Left renal cortex interstitium (tissue), 4 donors: ENCODE measurements around the gene PDCD1. TPM values are rescaled to one million over a fixed set of nuclear protein-coding genes. Genes with fewer than 3 reads are reported as not detected.

Experiments
- DNase-seq, 4 donors: peaks; one replicate each; pipeline ENCODE4 v3.0.0-alpha.2; 2013; ENCODE audit warnings: low read depth in 4 of 4, low spot score in 2 of 4, missing footprints in 1 of 4
- polyA plus RNA-seq, 4 donors: library from polyadenylated mRNA; unstranded; fragments of 120-200 nt; gene quantifications; one replicate each; pipeline ENCODE4 v1.2.1, GENCODE V29; 2013; ENCODE audit not compliant: insufficient read length in 4 of 4

PDCD1 gene
- polyA plus RNA-seq, 4 donors = 0.21 to 0.33 (median 0.29) TPM

DNA sequence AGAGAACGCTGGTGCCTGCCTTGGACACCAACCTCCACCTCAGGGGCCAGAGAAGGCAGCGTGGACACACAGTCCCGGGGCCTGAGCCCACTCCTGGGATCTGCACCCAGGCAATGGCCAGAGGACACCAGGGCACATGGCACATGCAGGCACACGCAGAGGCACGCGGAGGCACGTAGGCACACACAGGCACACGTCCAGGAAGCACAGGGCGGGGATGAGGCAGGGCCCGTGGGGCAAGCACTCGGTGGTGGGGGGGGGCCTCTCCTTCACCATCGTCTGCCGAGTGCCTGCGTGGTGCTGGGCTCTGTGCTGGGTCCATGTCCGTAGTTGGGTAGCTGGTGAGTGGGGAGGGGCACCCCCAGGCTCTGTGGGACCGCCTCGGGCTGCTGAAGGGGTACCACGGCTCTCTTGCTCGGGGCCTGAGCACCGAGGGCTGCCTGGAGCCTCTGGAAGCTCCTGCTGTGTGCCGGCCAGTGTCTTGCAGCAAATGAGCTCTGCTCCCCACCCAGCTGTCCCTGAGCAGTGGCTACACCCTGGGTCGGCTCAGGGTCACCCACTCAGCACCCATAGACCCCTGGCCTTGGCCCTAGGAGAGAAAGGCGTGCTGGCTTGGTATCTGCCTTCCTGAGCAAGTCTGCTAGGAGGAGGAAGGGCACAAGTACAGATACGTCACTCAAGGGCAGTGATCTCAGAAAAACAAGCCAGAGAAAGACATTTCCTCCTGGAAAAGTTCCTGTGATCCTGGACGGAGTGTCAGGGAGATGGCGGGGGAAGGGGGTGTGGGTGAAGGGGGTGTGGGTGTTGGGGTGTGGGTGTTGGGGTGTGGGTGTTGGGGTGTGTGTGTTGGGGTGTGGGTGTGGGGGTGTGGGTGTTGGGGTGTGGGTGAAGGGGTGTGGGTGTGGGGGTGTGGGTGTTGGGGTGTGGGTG, 37.3 kb upstream of the PDCD1 start:
- peak in 1 of 4 donors; percentile 35 for DNase-seq

DNA sequence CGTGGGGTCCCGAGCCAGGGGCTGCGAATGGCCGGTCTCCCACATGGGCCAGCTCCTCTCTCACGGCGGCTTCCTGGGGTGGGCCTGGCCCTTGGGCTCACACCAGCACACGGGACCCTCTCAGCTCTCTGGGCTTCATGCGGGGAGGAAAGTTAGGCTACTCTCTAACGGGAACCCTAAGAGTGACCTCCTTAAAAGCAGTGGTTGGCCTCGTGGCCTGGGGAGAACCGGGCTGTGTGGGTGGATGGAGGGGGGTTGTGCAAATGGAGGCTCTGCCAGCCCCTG, 36.7 kb upstream of the PDCD1 start:
- no peak for DNase-seq

DNA sequence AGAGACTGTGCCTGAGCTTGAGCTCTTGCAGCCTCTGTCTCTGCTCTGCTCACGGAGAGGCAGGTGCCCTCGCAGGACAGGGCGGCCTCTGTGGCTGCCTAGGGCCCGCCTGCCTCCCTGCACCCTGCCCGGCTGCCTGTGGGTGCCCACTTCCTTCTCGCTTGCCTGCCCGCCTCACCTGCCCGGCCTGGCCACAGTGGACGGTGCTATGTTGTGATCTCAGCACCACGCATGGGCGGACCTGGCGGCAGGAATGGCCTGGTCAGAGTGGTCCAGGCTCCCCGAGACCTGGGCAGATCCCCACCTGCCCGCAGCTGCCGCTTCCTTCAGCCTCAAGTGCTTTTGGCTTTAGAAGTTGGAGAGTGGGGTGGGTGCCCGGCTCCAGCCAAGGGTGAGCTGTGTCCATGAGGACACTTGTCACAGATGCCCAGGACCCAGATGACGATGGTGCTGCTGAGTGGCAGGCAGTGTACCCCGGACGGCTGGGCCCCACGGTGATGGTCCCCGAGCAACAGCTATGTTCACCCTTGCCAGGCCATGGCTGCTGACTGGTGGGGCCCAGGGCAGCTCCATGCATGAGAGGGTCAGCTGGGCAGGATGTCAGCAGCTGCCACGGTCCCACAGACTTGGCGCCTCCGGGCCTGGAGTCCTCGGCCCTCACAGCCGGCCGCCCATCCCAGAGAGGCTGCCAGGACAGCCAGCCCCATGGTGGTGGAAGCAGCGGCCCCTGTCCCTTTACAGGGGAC, 36.2 kb upstream of the PDCD1 start:
- DNase-seq = no peak

DNA sequence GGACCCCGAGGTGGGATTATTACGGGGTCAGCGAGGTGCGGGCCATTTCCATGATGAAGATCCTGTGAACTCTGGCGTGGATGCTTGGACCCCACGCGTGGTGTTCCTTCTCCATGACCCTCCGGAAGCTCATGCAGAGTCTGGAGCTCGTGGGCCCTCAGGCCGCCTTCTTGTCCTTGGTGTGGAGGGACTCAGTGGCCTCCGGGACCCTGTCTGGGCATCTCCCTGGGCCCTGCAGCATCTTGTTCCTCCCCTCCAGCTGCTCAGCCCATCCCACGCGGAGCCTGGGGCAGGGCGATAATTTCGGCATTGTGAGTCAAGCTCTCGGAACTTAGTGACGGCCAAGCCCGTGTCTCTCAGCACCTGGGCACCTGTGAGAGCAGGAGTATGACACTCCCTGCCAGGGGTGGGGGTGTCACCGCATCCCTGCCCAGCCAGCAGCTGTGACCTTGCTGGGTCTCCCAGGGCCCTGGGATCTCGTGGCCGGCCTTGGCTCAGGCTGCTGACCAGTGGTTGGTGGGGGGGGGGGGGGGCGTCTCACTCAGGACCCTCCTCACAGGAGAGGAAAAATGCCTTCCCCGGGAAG, 35.5 kb upstream of the PDCD1 start:
- DNase-seq = no peak

DNA sequence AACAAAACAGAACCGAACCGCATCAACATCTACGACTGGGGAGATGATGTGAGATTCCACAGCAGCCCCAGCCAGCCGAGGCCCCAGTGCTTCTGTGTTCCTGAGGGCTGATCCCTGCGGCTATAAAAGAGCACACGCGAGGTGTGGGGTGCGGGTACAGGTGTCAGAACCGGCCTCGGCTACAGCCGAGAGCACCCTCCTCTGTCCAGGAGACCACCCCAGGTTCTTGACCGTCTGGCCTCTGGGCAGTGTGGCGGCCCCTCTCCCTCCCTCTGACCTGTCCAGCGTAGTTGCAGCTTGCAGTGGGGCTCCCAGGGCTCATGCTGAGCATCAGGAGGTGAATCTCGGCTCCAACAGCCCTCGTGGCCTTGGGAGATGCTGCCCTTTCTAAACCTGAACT, 34.6 kb upstream of the PDCD1 start:
- no peak for DNase-seq

DNA sequence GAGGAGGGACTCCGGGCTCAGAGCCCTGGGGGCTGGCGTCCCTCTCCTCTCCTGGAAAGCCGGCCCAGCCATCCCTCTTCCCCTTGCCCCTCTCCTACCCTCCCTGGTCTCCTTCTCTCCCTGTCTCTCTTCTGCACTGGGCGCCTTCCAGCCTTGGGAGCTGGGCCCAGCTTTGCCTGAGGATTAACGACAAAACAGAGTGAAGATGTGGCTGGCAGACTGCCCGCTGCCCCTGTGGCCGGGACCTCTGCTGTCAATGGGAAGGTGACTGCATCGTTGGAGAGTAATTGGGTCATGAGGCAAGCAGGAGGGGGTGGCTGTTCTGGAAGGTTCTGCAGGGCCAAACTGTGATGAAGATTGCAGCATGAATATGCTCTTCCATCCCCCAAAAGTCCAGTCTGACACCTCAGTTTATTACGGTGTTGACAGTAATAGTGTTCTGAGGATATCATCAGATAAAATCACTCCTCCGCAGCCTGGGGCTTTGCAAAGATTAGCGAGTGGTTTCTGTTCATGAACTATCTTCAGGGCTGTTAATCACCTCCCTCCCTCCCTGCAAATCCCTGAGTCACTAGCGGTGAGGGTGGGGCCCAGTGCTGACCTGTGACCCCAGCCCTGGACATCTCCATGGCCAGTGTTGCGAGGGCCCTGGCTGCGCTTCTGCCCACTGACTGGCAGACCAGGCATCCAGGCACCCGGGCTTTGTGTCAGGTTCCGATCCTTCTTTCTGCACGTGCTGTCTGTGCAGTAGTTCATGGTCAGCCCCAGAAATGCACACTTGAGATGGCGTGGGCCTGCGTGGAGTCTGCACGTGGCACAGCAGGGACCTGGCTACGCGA, 33.8 kb upstream of the PDCD1 start:
- no peak for DNase-seq

DNA sequence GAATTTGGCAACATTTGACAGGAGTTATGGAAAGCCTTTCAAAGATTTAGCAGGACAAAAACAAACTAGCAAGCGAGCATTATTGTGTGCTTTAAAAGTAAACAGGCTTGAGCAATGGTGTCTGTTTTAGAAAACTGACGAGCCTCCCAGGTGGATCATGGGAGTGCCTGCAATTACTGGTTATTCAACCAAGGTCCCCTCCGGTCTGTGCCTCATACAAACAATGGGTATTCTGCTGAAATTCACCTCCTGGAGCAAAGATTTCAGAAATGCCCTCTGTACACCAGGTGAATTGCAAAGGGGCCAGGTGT, 33.2 kb upstream of the PDCD1 start:
- no peak for DNase-seq

DNA sequence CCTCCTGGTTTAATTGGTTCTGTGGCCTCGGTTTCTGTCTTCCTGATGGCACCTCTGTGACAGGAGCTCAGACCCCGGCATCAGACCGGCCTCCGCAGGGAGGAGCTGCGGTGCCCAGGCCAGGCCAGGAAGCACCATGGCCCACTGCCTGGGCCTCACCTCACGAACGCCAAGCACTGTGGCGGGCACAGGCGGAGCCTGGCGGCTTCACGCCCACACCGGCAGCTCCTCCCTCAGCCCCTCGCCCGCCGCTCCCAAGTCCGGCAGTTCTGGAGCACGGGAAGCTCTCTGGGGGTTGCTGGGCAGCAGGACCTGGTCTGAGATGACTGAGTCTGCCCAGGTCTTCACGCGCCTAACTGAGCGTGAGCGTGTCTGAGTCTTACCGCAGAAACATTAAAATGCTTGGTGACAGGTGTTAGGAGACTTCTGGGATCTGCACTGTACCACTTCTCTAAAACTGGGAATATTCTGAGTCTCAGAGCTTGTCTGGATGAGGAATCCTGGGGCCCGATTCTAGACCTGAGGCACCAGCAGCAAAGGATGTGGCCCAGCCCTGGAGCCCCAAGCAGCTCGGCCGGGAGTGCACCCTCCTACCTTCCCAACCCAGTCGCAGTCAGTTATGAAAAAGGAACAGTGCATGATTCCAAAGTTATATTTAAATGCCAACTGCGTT, 32.8 kb upstream of the PDCD1 start:
- DNase-seq = no peak

DNA sequence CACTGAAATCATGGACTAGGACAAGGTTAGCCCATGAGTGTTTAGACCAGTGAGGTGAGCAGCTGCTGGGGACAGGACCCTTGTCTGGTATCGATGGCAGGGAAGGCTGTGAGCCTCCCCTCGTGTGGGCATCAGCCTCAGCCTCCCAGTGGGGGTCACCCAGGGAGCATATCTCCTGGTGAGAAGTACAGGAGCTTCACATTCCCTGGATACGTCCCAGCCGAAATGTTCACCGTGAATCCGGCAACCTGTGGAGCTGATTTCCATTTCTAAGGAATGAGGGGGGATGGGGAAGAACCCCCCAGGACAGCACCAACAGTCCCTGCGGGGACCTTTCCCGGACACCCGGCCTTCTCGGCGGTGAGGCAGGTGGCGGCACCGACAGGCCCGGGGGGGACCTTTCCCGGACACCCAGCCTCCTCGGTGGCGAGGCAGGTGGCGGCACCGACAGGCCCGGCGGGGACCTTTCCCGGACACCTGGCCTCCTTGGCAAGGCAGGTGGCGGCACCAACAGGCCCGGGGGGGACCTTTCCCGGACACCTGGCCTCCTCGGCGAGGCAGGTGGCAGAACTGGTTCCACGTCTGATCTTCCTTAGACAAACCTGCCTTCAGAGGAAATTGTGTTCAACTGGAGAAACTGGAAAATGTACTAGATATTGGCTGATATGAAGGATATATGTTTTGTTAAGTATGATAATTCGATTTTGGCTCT, 32.0 kb upstream of the PDCD1 start:
- DNase-seq = no peak

DNA sequence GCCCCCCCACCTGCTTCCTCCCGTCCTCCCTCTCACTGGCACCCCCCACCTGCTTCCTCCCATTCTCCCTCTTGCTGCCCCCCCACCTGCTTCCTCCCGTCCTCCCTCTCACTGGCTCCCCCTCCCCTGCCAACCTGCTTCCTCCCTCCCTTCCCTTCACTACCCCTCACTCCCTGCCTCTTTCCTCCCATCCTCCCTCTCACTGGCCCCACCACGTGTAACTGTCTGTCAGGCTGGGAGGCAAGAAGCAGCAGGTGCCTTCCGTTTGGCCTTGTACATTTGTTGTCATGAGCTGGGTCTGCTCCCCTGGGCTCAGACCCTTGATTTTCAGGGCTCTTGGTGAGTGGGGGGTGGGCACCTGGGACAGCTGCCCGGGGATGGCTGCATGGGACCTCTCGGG, 29.9 kb upstream of the PDCD1 start:
- DNase-seq = no peak

DNA sequence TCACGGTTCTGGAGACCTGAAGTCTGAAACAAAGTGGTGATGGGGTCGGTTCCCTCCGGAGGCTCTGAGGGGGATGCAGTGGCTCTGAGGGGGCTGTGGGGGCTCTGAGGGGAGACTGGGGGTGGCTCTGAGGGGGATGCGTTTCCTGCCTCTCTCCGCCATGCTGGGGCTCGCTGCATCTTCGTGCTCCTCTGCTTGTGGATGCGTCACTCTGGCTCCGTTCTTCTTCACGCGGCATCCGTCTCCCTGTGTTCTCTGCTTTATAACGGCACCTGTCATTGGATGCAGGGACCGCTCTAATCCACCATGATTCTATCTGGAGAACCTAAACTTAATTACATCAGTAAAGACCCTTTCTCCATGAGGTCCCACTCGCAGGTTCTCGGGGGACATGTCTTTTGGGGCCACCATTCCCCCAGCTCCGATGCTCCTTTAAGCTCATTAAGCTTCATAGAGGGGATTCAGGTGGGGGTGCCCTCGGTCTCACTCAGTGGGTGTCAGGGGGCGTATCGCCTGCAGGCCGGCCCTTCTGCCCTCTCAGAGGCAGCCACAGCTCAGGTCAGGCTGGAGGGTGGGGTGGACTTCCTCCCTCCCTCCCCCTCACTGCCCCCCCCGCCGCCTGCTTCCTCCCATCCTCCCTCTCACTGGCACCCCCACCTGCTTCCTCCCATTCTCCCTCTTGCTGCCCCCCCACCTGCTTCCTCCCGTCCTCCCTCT, 29.3 kb upstream of the PDCD1 start:
- DNase-seq = no peak

DNA sequence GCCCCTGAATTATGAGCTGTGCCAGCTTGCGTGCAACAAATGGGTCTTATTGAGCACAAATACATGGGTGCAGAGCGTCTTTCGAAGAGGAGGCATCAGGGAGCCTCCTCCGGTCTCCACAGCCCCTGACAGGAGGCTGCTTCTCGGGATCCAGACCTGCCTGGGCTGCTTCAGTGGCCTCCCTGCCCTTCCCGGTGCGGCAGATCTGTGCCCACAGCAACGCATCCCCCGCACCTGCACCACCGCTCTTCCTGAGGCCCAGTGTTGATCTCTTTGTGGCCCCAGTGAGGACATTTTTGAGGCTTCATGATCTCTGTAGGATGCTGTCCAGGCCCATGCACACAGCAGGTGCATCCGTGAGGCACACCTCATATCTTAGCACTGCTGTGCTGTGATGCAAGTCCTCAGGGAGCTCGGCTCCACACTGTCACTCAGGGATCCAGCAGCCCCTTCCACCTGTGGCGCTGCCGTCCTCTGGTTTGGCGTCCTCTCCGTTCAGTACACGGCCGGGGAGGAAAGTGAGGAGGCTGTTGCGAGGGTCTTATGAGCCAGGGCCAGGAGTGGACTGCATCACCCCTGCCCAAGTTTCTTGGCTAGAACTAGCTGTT, 28.2 kb upstream of the PDCD1 start:
- no peak for DNase-seq

DNA sequence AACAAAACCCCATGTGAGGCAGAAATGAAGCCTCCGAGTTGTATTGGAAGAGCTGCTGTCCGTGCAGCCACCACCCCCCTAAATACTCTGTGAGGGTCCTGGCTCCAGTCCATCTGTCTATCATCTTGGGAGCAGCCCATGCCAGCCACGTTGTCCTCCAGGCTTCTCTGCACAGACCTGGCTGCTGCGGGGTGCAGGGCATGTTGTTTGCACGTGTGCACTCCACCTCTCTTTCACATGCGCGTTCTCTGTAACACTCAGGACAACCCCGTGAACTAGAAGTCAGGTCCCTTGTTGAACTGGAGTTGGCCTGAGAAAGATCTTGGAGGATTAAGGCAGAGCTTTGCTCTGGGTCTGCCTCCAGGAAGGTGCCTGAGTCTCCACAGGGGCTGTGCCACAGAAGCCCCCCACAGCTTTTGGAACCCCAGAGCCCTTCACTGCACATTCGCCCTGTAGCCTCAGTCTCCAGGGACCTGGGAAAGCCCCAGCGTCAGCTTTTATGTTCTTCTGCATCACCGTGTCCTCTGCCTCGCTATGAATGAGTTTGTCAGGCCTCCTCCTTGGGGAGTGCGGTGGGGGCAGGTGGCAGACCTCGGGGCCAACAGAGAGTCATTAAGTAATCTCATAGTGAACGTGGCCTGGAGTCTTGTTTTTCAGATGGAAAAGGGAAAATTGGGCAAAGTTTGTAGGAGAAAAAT, 27.4 kb upstream of the PDCD1 start:
- DNase-seq = no peak

DNA sequence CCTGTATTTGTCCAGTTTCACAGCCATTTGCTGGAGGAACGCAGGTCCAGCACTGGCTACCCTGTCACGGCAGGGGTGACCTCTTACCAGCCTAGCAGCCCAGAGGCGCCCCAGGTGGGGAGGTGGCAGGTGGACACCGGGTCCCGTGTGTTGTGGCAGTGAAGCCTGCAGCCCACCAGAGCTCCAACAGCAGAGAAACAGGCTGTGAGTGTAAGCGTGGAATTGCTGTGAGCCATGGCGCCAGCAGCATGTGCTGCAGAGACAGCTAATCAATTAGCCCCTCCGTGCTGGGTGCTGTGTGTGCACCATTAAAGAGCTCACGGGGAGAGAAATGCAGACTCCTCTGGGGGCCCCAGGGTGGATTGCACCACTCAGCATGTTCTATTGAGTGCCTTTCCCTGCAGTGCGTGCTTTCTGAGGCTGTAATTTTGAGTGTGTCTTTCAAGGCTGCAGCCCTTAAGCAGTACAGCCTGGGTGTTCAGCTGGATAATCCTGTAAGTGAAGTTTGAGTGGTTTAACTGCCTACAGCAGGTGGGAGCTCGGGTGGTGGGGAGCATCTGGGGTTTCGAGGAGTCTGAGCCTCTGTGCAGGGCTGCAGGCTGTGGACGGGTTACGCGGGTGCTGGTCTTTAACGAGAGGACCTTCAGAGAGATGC, 26.7 kb upstream of the PDCD1 start:
- no peak for DNase-seq

DNA sequence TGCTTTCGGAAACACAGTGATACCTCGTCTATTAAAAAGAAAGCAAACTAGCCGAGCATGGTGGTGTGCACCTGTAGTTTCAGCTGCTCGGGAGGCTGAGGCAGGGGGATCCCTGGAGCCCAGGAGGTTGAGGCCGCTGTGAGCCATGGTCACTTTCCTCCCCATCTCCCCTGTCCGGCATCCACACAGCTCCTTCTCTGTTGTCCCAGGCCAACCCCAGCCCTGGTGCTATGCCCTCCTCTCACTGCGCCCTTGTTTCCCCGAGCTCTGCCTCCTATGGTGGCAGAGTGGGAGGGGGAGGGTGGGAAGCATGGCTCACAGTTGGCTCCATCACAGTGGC, 26.2 kb upstream of the PDCD1 start:
- DNase-seq = no peak

DNA sequence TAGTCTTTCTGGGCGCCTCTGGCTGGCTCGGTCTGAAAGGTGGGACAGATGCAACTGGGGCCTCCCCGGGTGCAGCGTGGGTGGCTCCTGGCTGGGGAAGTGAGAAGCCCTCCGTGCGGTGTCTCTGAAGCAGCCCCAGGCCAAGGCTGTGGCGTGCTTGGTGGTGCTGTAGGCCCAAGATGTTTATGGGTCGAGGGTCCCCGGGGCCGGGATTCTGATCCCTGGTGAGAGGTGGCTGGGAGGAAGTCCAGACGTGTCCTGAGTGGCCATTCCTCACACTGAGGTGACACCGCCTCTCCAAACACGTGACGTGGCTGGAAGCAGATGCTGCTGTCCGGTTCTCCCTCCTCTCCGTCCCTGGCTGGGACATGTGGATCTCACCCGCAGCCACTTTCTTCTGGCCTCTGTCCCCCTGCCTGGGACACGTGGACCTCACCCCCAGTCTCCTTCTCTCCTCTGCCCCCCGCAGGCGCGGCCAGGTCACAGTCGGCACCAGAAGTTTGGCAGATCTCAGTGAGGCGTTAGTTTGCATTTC, 23.5 kb upstream of the PDCD1 start:
- DNase-seq = no peak

DNA sequence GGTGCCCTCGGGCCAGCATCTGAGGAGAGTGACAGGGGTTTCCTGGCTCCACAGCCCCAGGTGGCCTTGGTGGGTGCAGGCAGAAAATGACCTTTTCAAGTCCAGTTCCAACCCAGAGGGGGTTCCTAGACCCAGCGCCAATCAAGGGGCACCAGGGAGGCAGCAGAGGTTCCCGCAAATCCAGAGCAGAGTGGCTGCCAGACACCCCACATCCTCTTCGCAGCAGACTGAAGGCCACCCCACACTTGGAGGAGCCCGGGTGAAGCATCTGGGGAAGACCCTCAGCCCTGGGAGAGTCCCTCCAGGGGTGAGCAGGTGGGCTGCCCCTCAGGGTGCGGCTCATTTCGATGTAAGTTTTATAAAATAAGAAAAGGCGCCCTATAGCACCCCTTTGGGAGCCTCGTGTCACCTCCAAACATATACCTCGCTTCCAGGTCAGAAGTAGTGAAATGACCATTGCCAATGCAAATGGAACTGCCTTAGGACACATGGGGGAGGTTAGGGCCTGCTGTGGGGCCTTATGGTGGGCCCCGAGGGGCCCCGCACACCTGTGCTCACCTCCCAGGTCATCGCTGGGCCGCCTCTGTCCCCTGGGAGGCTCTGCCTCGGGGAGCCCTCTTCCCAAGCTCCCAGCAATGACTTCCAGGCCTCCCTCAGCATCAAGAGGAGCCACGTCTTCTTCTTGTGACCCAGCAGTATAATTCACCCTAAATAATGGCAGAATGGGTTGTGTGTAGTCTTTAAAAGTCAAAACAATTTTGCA, 21.8 kb upstream of the PDCD1 start:
- DNase-seq = no peak
